Activated T-cell treated with anti-CD3 and anti-CD28 coated beads for 4 hours (primary cell): Measurements from ENCODE around the gene ZNF318.

Experiments
- DNase-seq: peaks from one replicate; pipeline ENCODE4 v3.0.0-alpha.2; 2020

The ZNF318 gene

DNA sequence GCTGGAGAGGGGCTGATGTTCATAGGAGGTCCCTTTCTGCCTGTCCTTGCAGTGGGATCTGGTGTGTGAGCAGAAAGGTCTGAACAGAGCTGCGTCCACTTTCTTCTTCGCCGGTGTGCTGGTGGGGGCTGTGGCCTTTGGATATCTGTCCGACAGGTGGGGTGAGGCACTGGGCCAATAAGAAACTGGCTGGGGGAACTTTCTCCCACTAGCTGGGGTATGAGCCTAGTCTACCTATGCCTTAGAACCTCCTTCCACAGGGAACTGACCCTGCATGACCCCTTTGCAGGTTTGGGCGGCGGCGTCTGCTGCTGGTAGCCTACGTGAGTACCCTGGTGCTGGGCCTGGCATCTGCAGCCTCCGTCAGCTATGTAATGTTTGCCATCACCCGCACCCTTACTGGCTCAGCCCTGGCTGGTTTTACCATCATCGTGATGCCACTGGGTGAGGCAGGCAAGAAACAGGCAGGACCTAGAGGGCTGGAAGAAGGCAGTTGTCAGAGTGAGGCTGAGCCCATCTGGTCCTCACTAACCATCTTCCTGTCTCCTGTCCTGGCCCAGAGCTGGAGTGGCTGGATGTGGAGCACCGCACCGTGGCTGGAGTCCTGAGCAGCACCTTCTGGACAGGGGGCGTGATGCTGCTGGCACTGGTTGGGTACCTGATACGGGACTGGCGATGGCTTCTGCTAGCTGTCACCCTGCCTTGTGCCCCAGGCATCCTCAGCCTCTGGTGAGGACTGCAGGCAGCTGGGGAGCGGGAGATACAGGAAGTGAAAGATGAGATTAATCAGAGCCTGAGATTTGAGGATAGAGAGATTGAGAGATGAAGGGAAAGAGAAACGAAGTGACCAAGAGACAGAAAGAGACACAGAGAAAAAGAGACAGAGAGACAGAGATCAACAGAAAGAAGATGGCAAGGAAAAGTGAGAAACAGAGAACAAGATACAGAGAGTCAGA is 69.8 kb downstream of the ZNF318 start:
- DNase-seq: no peak

DNA sequence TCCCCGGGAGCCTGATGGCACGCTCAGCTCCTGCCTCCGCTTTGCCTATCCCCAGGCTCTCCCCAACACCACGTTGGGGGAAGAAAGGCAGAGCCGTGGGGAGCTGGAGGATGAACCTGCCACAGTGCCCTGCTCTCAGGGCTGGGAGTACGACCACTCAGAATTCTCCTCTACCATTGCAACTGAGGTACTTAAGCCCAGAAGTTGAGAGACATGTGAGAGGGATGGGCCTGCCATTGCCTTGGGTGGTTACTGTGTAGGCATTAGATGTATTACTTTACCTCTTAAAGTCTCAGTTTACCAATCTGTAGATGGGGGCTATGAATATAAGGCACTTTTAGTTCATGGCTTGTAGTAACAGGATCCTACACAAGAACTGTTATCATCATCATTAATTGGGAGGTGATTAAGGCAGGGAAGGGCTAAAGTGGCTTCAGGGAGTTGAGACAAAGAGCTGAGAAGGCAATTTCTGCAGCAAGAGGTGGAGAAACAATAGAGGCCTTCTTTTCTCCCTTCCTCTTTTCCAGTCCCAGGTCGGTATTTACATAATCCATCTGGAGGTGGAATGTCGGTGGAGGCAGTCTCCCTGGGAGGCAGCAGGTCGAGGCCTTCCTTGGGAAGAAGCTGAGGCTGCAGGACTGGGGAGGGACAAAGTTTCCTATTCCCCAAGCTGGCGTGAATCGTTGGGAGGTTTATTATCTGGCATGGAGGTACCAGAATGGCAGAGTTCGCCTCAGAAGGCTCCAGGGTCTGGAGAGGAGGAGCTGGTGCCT is 70.7 kb downstream of the ZNF318 start:
- no peak for DNase-seq

GRCh38 chr6:43297644-43298564 is 71.5 kb downstream of the ZNF318 start, which contains the start of gene SLC22A7:
Gene SLC22A7 (plus strand): TSS chr6:43298260. CDS start chr6:43298359, 99 bp downstream.
- DNase-seq: no peak

- no peak for DNase-seq
Measured at GRCh38 chr6:43296780-43297497, 72.5 kb downstream of the ZNF318 start.

GRCh38 chr6:43295456-43295855 is 74.0 kb downstream of the ZNF318 start:
- no peak for DNase-seq

GRCh38 chr6:43294536-43294935 is 74.9 kb downstream of the ZNF318 start:
- DNase-seq: no peak

DNA sequence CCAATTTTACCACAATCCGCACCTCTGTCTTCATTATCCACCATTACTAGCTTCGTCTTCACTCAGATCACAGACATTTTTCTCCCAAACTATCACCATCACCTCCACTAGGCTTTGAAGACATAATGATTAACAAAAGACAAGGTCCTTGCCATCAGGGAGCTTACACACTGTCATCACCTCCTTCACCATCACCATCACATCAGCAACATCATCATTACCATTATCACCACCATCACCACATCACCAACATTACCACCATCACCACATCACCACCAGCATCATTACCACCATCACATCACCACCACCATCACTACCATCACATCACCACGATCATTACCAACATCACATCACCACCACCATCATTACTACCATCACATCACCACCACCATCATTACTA is 75.7 kb downstream of the ZNF318 start:
- DNase-seq: no peak

DNA sequence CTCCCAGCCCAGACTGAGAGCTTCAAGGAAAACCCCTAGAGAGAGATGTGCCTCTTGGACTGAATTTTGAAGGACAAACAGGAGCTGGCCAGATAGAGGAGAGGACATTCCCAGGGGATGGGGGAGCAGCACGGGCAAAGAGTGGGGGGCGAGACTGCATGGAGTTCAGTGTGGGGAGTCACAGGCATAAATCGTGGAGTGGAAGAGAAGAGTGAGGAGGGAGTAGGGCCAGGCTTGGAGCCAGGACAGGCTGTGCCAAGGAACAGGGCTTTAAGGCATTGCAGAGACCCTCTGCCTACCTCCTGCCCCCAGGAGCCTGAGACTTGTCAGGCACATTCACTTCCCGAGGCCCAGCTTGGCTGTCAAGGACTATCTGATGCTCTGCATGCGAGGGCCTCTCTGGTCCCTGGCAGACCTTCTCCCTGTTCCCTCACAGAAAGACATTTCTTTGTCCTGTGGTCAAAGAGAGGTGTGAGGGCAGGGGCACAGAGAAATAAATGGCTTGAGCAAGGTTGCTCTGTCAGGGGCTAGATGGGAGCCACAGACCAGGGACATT is 76.6 kb downstream of the ZNF318 start:
- no peak for DNase-seq

GRCh38 chr6:43292341-43292740 is 77.1 kb downstream of the ZNF318 start:
- DNase-seq: no peak

GRCh38 chr6:43291708-43292107 is 77.7 kb downstream of the ZNF318 start:
- no peak for DNase-seq

DNA sequence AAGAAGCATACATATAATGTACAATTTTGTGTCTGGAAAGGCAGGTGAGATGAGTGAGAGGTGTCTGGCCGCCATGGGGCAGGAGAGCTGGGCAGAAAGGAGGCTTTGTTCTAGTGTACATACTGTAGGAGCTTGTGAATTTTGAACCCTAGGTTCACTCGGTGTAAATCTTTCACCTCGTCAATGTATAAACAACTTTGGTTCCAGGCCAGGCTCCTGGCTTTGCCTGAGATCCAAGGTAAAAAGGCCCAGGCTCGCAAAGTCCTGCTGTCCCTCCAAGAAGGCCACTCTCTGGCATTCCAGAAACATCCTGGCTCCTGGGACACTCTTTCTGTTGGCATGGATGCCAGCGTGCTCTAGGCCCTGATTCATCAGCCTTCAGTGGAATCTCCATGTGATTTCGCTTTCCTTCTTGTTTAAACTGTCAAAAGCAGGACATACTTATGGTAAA is 78.5 kb downstream of the ZNF318 start:
- DNase-seq: no peak

DNA sequence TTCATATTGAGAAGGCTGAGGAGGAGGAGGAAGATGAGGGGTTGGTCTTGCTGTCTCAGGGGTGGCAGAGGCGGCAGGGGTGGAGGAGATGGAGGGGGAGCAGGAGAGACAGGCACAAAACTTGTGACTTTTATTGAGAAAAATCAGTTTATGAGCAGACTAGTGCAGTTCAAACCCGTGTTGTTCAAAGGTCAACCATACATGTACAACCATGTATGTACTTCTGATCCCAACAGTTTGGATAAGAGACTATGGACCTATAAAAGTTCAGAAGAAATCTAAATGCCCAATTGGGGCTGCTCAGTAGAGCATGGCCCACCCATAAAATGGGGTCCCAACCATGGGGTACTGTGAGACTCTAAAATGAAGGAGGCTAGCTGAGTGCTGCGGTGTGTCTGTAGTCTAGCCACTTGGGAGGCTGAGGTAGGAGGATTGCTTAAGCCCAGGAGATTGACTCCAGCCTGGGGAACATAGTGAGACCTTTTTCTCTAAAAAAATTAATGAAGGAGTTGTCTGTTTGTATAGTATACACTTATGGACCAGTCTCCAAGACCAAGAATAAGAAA is 79.0 kb downstream of the ZNF318 start:
- DNase-seq: no peak

DNA sequence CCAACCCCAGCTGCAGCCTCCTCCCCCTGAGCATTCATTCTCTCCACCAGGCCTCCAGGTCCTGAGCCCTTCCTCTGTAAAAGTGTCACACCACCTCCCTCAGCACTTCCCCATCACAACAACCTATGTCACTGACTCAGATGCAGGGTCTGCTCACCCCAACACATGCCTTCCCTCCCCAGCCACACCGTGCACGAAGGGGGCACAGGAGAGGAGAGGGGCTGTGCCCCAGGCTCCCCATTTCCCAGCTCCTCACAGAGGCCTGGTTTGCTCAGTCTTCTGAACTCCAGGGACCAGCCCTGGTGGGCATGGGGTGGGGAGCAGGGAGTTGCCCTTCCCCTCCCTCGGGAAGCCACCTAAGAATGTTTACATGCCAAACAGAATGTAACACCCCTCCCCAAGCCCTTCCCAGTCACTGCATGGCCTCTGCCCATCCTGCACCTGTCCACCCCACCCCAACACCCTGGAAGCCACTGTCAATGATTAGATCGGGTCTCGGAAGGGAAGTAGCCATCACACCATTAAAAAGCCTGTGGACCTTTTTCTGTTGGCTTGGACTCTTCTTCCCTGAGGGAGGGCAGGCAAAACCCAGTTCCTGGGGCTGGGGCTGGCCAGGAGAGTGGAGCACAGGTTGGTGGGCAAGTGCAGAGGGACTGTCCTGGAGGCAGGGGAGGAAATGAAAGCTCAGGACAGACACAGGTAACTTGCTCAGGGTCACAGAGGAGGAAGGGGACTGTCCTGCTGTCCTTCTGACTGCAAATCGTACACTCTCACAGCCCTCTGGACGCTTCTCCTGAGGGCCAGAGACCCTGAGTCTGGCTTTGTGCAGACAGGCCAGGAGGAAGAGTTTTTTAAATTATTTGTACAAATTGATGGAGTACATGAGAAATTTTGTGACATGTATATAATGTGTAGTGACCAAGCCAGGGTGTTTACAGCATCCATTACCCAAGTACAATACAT is 81.4 kb downstream of the ZNF318 start:
- no peak for DNase-seq

DNA sequence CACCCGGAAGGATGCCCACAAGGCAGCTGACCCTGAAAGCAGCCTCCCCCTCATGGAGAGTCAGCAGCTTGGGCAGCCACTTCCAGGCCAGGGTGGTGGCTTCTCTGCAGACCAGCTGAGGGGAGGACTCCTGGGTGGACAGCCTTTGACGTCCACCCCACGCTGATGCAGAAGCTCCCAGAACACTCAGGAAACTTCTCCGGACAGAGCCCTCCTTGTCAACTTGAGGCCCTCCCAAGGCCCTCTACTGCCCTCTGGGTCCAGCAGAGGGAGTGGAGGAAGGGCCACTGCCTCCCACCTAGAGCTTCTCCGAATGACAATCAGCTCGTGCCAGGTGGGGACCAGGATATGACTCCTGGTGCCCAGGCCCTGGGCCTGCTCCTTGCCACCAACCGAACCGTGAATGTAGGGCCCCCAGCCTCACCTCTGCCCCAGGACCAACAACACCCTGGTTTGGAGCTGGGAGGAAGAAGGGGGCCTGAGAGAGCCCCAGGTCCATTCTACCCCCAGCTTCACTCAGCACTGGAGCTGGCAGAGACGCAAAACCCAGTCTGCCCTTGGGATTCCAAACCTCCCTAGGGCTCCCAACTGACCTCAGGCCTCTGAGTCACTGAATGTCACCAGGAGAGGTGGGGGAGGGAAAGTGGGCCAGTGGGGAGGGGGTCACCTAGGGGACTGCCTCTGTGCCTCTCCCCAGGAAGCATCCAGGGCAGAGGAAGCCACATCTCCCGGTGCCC is 82.3 kb downstream of the ZNF318 start:
- DNase-seq: no peak

DNA sequence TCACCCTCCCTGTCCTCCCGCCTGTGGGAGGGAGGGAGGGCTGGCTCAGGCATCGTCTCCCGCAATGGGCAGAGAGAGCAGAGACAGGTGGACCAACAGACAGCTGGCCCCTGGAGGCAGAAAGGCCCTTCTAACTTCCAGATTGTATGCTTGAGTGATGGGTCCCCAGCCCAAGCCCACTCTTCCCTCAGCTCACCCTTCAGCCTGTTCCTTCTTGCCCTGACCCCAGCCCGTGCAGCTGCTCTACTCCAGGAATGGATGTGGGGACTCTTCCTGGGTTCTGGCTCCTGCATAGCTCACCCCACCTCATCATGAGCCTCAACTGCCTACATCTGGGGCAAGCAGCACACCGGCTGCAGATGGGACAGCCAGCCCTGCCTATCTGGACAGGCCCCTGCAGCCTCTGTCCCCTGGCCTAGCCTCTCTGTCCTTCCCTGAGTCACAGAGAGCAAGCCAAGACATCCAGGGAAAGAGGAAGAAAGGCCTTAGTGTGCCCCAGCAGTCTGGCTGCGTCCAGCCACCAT is 82.9 kb downstream of the ZNF318 start:
- DNase-seq: no peak
